T-helper 2 cell treated with Interferon-gamma antibody and Interleukin-4, amounts not matched to agents 5 μg/mL and 100 μg/mL, for 36 hours (primary cell): ENCODE results near the gene TMEM74B.

ENCODE experiments used
- DNase-seq: peaks from one replicate; pipeline ENCODE4 v3.0.0; 2021; ENCODE audit warnings: low spot score
- H3K27ac Mint-ChIP-seq: one replicate; pipeline ENCODE4 v1.8.0; 2021; ENCODE audit warnings: mild to moderate bottlenecking, mixed read lengths
- H3K27me3 Mint-ChIP-seq: one replicate; pipeline ENCODE4 v1.8.0; 2021; ENCODE audit warnings: low read depth, mixed read lengths
- H3K36me3 Mint-ChIP-seq: one replicate; pipeline ENCODE4 v1.8.0; 2021; ENCODE audit warnings: low read depth, mixed read lengths
- H3K4me1 Mint-ChIP-seq: one replicate; pipeline ENCODE4 v1.8.0; 2021; ENCODE audit warnings: low read depth, mixed read lengths
- H3K4me3 Mint-ChIP-seq: one replicate; pipeline ENCODE4 v1.8.0; 2022; ENCODE audit warnings: mild to moderate bottlenecking, moderate library complexity, mixed read lengths
- H3K9me3 Mint-ChIP-seq: one replicate; pipeline ENCODE4 v1.8.0; 2021; ENCODE audit warnings: mixed read lengths

TMEM74B gene

GRCh38 chr20:1212023-1212422, 27.2 kb upstream of the TMEM74B start:
- H3K9me3 Mint-ChIP-seq: no peaks in the 10 kb centered on the region
- DNase-seq: no peak
- peaks cover 27% of the 10 kb centered on the region for H3K4me1 Mint-ChIP-seq
- H3K36me3 Mint-ChIP-seq: no peaks in the 10 kb centered on the region
- H3K4me3 Mint-ChIP-seq: no peak overlapping the region
- H3K27me3 Mint-ChIP-seq: peaks cover 20% of the 10 kb centered on the region
- H3K27ac Mint-ChIP-seq: no peak overlapping the region

GRCh38 chr20:1210501-1210900, 25.7 kb upstream of the TMEM74B start:
- Mint-ChIP-seq H3K27ac (no peak overlapping the region), H3K36me3 (no peaks in the 10 kb centered on the region), H3K27me3 (peaks cover 20% of the 10 kb centered on the region), H3K9me3 (no peaks in the 10 kb centered on the region), H3K4me1 (peaks cover 18% of the 10 kb centered on the region), H3K4me3 (no peak overlapping the region)
- no peak for DNase-seq

GRCh38 chr20:1209447-1210387, 24.9 kb upstream of the TMEM74B start:
- Mint-ChIP-seq H3K4me1 (peaks cover 10% of the 10 kb centered on the region), H3K27me3 (peaks cover 20% of the 10 kb centered on the region), H3K27ac (no peak overlapping the region), H3K36me3 (no peaks in the 10 kb centered on the region), H3K9me3 (no peaks in the 10 kb centered on the region), H3K4me3 (no peak overlapping the region)
- no peak for DNase-seq

- no peaks in the 10 kb centered on the region for H3K9me3 Mint-ChIP-seq
- DNase-seq: no peak
- no peak overlapping the region for H3K27ac Mint-ChIP-seq
- no peaks in the 10 kb centered on the region for H3K36me3 Mint-ChIP-seq
- H3K27me3 Mint-ChIP-seq: peaks cover 25% of the 10 kb centered on the region
- no peaks in the 10 kb centered on the region for H3K4me1 Mint-ChIP-seq
- no peak overlapping the region for H3K4me3 Mint-ChIP-seq
These were observed 22.6 kb upstream of the TMEM74B start for GRCh38 chr20:1207293-1207878.

GRCh38 chr20:1206366-1207148, 21.8 kb upstream of the TMEM74B start:
- no peaks in the 10 kb centered on the region for H3K9me3 Mint-ChIP-seq

GRCh38 chr20:1205802-1206201, 21.0 kb upstream of the TMEM74B start:
- Mint-ChIP-seq H3K9me3 (no peaks in the 10 kb centered on the region), H3K27ac (no peak overlapping the region), H3K36me3 (no peaks in the 10 kb centered on the region), H3K4me3 (no peak overlapping the region), H3K4me1 (no peaks in the 10 kb centered on the region), H3K27me3 (peaks cover 25% of the 10 kb centered on the region)
- DNase-seq: no peak

More at GRCh38 chr20:1206366-1207148, 21.8 kb upstream of the TMEM74B start:
- H3K4me1 Mint-ChIP-seq: no peaks in the 10 kb centered on the region
- H3K27ac Mint-ChIP-seq: no peak overlapping the region
- H3K27me3 Mint-ChIP-seq: peaks cover 25% of the 10 kb centered on the region
- H3K36me3 Mint-ChIP-seq: no peaks in the 10 kb centered on the region
- DNase-seq: no peak
- H3K4me3 Mint-ChIP-seq: no peak overlapping the region

GRCh38 chr20:1204576-1204975, 19.8 kb upstream of the TMEM74B start:
- DNase-seq: no peak
- Mint-ChIP-seq H3K36me3 (no peaks in the 10 kb centered on the region), H3K27me3 (peaks cover 21% of the 10 kb centered on the region), H3K4me1 (peaks cover 4% of the 10 kb centered on the region), H3K4me3 (no peak overlapping the region), H3K27ac (no peak overlapping the region), H3K9me3 (no peaks in the 10 kb centered on the region)

- peaks cover 19% of the 10 kb centered on the region for H3K27me3 Mint-ChIP-seq
- H3K9me3 Mint-ChIP-seq: no peaks in the 10 kb centered on the region
- H3K36me3 Mint-ChIP-seq: no peaks in the 10 kb centered on the region
- no peak overlapping the region for H3K4me3 Mint-ChIP-seq
- DNase-seq: no peak
- peaks cover 4% of the 10 kb centered on the region for H3K4me1 Mint-ChIP-seq
- H3K27ac Mint-ChIP-seq: no peak overlapping the region
These were observed 19.3 kb upstream of the TMEM74B start for GRCh38 chr20:1204113-1204512.

- no peaks in the 10 kb centered on the region for H3K9me3 Mint-ChIP-seq
- no peak overlapping the region for H3K4me3 Mint-ChIP-seq
- DNase-seq: no peak
- H3K27me3 Mint-ChIP-seq: peaks cover 16% of the 10 kb centered on the region
- H3K36me3 Mint-ChIP-seq: no peaks in the 10 kb centered on the region
- no peak overlapping the region for H3K27ac Mint-ChIP-seq
- peaks cover 4% of the 10 kb centered on the region for H3K4me1 Mint-ChIP-seq
These were observed 18.8 kb upstream of the TMEM74B start for GRCh38 chr20:1203630-1204029.

GRCh38 chr20:1202762-1203504, 18.2 kb upstream of the TMEM74B start, which contains the start of gene C20orf202:
C20orf202 (plus strand) TSS chr20:1203454; CDS start chr20:1203586, 132 bp downstream.
- H3K4me3 Mint-ChIP-seq: no peak within 1 kb of the TSS
- H3K27me3 Mint-ChIP-seq: peaks cover 10% of the 10 kb centered on the region
- no peak for DNase-seq
- peaks cover 4% of the 10 kb centered on the region for H3K4me1 Mint-ChIP-seq
- H3K36me3 Mint-ChIP-seq: no peaks in the 10 kb centered on the region
- H3K9me3 Mint-ChIP-seq: no peaks in the 10 kb centered on the region
- H3K27ac Mint-ChIP-seq: no peak within 1 kb of the TSS

- peaks cover 4% of the 10 kb centered on the region for H3K4me1 Mint-ChIP-seq
- H3K4me3 Mint-ChIP-seq: no peak overlapping the region
- no peak overlapping the region for H3K27ac Mint-ChIP-seq
- H3K27me3 Mint-ChIP-seq: peaks cover 8% of the 10 kb centered on the region
- no peaks in the 10 kb centered on the region for H3K9me3 Mint-ChIP-seq
- no peak for DNase-seq
- no peaks in the 10 kb centered on the region for H3K36me3 Mint-ChIP-seq
These were observed 15.2 kb upstream of the TMEM74B start for GRCh38 chr20:1199964-1200363.

GRCh38 chr20:1199212-1199873, 14.6 kb upstream of the TMEM74B start:
- DNase-seq: no peak
- Mint-ChIP-seq H3K27ac (no peak overlapping the region), H3K36me3 (no peaks in the 10 kb centered on the region), H3K9me3 (no peaks in the 10 kb centered on the region), H3K27me3 (peaks cover 8% of the 10 kb centered on the region), H3K4me1 (peaks cover 4% of the 10 kb centered on the region), H3K4me3 (no peak overlapping the region)

GRCh38 chr20:1198751-1199150, 14.0 kb upstream of the TMEM74B start:
- peaks cover 6% of the 10 kb centered on the region for H3K27me3 Mint-ChIP-seq
- no peaks in the 10 kb centered on the region for H3K9me3 Mint-ChIP-seq
- H3K4me3 Mint-ChIP-seq: no peak overlapping the region

More at GRCh38 chr20:1198751-1199150, 14.0 kb upstream of the TMEM74B start:
- DNase-seq: no peak
- Mint-ChIP-seq H3K4me1 (peaks cover 4% of the 10 kb centered on the region), H3K27ac (no peak overlapping the region), H3K36me3 (no peaks in the 10 kb centered on the region)
